B cell (primary cell): ENCODE measurements around the gene ST8SIA3.

Experiments
- CTCF ChIP-seq: fragments of 200-600 bp; IDR thresholded peaks from one replicate; pipeline ENCODE4 v1.8.0; 2022; ENCODE audit warnings: antibody characterized with exemption, mild to moderate bottlenecking
- EZH2 ChIP-seq: IDR thresholded peaks from 2 replicates; pipeline ENCODE4 v1.6.1; 2012; ENCODE audit warnings: borderline replicate concordance, low read depth, mild to moderate bottlenecking, moderate library complexity, low read length; ENCODE audit not compliant: insufficient read depth, poor library complexity, severe bottlenecking

DNA sequence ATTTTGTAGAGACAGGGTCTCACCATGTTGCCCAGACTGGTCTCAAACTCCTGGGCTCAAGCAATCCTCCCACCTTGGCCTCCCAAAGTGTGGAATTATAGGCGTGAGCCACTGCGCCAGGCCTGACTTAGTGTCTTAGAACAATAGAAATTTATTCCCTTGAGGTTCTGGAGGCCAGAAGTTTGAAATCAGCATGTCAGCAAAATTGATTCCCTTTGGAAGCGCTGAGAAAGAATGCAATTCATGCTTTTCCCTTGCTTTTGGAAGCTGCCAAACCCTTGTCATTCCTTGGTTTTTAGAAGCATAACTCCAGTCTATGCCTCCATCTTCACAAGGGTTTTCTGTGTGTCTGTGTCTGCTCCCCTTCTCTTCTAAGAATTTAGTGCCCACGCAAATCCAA lies 20.7 kb downstream of the ST8SIA3 start:
- no peak for TF ChIP-seq CTCF
- TF ChIP-seq EZH2: no peak
